Fibroblast of skin of left quadriceps (primary cell): Measurements from ENCODE around the gene KIAA1614.

Experiments
- DNase-seq, 2 experiments: peaks; one replicate each; pipeline ENCODE4 v3.0.0-alpha.2; 2013; ENCODE audit warnings: low read depth in 2 of 2

The KIAA1614 gene, protein sequence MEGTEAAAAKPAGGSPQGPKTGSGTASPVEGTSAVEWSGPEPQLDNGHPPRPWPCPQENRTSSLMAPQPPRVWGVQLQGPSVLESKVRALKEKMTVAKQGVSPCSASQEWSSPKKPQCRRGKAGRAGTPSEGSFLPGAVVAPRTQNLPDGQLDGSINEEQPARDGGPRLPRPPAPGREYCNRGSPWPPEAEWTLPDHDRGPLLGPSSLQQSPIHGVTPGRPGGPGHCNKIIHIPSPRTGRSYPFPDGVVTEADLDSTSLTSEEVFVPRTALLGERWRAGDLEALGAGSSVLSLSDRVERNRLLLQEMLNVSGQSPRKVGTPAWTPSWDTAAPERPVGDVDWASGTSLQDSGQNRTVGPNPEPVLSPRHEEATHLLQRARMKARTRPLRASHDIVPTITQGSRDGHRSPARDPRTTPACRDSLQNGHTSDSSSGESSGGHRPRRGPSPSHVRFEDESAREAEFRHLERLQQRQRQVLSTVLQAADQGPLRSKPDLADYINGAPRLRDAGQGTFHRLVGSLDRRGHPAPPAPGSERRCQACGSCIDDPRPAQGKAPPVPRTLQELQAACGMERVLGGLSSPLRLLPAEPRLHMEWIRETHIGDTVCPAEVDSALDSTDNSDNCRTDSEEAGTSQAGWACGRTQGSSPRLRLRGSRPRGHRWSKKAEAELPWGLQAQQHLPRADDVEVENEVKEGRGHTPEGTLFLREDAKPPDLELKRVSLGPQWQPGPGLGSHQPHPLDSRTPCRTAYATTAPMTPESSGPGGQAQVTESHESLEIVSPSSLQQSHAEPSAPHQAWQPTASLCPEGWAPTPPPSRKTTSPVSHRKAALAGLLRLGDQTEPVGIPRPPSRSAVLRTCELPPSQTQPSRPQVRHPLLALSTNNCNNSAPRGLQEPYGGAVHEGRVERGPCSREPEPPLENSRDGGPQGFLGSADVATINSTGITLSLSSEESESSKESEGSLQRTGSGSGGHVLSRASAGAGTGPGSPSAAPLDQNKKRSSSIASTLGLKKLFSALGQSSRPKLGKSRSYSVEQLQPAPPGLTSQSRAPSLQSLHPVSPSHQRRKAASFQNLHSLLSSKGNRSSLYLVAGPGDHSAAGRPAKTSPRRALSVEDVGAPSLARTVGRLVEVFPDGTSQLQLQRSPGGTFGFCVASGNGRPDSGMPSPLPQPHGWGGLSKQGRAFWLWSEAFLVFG

DNA sequence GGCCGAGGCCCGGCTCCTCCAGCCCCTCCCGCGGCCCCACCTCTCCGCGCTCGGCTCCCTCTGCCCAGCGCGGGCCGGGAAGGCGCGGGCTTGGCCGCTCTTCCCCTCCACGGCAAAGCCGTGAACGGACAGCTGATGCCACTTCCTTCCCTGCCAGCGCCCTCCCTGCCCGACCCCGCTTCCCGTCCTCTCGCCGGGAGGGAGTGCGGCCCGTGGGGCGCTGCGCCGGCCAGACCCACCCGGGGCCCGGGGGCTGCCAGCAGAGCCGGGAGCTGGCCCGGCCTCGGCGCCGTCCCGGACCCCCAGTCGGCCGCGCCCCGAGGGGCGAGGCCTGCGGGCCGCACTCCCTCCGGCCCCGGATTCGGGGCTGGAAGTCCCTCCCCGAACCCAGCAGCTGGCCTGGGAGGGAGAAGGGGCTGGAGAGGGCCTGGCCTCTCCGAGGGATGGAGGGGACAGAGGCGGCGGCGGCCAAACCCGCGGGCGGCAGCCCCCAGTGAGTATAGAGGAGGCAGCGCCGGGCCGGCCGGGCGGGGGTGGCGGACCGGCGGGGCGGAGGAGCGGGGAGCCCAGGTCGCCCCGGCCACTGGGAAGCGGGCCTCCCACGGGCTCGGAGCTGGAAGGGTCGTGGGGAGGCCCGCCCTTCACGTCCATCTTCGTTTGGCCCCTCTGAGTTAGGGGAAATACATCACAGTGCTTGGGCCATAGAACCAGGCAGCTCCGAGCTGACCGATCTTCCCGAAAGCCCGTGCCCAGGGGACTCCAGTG lies at the start of gene KIAA1614:
Gene KIAA1614 (plus strand): TSS at position 97 of the 765 bp plus-strand sequence. CDS start 347 bp downstream, at position 444.
- peak in 1 of 2 experiments; percentile 11 for DNase-seq

DNA sequence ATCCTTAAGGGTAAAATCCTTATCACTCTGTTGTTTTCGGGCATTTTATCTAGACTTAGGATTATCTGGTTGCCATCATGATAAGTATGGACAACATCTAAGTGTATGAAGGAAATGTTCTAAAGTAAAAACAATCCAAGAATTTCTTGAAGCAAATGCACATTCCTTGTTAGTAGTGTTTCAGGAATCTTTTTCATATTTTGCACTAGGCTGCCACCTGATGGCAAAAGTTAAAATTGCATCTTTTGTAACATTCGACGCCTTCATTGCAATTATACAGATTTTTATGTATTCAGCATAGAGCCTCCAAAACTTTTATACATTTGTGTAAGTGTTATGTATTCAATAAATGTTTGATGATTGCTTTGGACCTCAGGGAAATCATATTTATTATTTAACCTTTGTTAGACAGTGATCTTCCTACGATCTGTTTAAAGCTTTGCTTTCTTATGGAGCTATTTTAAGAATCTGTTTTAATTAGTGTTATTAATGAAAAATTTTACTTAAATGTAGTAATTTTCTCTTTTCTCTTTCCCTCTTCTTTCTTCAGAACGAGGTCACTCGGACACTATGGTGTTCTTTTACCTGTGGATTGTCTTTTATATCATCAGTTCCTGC lies 49.4 kb upstream of the KIAA1614 start:
- peak; percentile 39 to 42 for DNase-seq

DNA sequence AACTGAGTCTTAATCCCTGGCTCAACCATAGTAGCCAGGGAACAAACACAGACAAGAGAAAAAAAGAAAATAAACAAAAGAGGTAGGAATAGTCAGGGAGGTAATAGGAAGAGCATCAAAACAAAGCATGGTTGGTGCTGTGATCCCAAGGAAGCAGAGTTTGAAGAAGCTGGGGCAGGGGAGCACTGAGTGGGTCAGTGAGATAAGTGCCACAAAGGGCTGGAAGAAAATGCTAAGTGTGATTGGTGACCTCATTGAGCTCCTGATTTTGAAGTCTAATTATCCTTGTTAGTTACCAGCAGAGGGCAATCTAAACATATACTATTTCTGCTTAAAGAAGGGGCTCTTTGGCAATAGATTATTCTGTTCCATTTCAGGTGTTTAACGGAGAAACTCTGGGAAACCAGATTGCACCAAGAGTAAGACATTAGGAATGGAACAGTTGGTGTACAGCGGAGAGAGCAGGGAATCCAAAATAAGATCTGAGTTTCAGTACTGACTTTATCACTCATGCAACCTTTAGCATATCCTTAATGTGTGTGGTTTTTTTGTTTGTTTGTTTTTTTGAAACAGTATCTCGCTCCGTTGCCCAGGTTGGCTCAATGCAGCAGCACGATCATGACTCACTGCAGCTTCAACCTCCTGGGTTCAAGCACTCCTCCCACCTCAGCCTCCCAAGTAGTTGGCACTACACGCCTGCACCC lies 30.7 kb upstream of the KIAA1614 start:
- DNase-seq = peak; percentile 20 to 23

DNA sequence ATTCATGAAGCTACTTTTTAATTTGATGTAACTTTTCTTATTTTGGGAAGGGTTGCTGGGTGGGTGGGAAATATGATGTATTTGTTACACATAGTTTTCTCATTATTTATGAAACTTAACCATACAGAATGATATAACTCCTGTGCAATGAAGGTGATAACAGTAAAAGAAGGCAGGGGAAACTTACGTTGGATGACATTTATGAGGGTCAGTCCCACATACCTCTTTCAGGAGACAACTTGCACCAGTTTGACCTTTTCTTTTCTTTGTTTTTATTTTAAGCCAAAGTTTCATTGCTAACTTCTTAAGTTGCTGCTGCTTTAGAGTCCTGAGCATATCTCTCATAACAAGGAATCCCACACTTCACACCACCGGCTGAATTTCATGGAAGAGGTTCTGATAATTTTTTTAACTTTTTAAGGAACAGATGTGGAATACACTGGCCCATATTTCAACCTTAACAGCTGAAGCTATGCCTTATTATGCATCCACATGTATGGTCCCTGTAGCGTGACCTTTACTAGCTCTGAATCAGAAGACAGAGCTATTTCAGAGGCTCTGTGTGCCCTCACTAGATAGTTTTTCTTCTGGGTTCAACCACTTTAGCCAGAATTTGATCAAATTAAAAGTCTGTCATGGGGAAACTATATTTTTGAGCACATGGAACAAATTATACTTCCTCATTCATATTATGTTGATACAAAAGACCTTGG lies 28.0 kb upstream of the KIAA1614 start:
- DNase-seq = no peak

DNA sequence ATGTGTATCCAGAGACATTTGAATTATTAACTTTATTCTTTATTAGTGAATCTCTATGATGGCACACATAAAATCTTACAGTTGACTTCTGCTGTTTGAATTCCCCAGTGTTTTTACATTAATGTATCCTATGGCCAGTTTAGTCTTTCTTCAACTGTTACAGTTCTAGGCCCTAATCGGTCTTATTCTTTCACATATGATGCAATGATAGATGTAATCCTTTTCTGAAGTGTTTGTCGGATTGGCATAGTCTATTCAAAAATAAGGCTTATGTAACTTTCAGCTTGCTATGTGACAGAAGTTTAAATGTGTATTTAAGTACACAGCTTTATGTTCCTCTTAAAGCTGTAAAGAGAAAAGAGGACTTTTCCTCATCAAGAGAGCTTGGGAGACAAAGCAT lies 26.4 kb upstream of the KIAA1614 start:
- no peak for DNase-seq

DNA sequence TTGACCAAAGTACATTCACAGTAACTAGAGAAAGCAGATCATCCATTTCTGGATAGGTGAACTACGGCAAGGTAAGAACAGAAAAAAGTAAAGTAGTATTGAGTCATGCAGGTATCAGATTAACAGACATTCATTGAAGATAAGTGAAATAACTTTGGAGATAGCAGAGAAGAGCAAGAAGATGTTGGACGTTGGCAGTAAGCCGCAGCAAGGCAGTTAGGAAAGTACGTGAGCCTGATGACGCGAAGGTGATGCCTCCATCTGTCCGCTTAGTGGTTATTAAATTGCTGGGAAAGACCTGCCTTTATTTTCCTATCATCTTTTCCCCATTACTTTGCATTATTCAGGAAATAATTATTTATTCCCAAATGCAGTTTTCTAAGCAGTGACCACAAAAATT lies 24.9 kb upstream of the KIAA1614 start:
- no peak for DNase-seq

DNA sequence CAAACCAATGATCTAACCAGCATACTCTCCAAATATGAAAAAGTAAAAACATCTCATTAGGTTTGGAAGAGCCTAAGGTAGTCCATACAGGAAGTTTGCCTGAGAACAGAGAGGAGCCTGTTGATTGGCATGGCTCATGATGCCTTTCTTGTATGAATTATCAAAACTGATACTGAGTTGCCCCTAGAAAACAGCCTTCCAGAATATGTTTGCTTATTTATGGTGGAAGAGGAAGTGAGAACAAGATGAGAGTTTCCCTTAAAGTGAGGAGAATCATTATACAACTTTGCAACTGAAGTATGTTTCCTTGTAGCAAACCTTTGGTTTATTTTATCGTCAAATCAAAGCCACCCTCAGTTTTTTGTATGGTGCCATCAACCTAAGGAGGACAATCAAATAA lies 23.8 kb upstream of the KIAA1614 start:
- DNase-seq = no peak

DNA sequence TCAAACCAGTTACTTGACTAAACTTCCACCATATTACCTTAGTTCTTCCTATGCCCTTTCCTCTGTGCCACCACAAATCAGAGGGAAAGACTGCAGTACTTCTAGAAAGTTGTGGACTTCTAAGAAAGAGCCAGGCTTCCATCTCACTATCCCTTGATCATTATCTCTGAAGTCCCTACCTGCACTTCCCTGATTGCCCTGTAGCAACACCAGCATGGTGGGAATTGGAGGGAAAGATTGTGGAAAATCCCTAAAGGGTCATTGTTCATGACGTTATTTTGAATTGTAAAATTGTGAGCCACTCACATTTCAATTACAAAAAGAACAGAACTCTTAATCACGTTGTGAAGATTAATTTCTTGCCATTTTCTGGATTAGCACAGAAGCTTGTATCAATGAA lies 23.4 kb upstream of the KIAA1614 start:
- DNase-seq = no peak

DNA sequence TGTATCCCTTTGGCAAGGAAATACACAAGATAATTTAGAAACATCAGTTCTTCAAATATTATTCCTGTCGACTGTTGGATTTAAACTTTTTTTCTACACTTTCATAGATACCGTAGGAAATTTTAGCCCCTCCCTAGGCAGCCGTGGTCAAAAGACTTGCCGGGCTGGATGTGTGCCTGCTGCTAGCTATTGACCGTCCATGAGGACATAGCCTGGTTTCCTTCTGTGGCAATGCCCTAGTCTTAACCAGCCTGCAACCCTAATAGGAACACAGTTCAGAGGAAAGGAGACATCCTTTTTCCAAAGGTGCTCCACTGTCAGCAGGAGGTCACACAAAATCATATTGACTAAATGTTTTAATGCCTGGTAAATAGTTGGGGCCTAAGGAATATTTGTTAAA lies 20.4 kb upstream of the KIAA1614 start:
- DNase-seq = no peak

DNA sequence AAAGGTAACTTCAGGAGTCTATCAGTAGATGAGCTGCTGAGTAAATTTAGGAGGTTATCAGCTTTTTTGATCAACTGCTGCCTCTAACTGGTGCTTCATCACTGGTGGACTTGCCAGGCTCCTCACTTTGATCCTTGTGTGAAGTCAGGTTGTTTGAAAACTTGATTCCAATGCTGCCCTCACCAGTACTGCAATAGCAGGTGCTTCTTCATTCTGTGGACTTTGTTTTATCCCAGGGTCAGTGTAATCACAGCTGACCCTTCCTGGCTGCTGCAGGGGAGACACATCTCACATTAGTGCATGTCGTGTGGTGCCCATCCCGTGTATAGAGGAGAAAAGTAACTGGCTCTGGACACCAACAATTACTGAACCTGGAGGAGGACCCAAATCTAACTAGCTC lies 20.0 kb upstream of the KIAA1614 start:
- DNase-seq = no peak

DNA sequence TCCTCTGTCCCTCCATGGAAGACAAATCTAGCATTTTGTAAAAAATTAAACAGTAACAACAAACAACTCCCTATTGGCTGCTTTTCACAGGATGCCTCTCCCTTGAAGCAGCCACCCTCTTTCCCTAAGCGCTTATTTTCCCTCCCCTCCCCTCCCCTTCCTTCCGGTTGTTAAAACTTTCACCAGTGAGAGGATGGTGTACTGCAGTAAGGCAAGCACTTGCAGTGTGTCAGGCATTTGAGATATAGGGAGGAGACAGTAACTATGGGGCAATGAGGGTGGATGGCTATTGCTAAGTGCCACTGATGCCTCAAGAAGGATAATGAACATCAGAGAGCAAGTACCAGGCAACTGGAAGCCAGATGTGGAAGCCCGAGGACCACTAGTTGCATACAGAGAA lies 19.1 kb upstream of the KIAA1614 start:
- DNase-seq = no peak

DNA sequence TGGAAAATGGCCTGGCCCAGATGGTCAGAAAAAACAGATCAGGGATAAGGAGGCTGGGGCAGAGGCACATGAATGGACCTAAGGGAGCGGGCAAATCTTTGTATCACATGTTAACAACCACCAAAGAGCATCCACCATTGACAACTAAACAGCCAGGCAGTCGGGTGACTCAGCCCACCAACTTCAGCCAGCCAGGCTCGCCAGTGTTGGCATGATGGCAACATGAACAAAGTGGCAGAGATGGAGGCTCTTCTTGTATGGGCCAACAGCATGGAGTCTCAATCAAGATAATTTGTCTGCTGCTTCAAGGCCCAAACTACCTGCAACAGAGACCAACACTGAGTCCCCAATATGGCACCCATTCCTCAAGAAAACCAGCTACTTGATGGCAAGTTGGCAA lies 16.5 kb upstream of the KIAA1614 start:
- no peak for DNase-seq

DNA sequence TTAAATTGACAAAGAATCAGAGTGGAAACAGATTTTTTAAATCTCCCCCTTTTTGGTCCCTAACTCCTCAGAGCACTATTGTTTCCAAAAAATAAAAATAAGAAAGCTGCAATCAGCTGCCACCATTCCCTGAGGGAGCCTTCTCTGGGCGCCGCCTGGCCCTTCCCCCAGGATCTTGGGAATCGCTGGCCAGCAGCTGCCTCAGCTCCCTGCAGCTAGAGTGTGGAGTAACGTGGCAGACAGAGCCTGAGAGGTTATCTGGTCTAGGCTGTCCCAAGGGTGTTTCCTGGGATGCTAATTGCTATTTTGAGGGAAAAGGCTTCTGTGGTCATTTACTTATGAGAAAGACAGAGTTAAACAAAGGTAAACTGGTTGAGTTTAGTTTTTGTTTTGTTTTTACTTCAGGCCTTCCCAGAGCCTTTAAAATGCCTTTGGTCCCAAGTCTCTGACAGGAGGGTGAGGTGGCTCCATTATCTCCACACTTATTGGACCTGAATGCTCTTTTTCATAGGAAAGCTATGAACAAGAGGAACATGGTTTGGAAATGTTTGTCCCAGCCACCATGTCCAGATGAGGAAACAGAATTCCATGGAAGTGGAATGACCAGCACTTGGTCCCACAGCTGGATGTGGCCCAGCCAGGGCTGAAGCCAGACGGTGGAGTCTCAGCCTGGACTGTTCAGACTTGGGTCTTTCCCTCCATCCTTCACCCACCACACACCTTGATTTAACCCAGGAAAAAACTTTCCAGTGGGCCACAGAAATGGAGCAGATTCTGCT lies 14.1 kb upstream of the KIAA1614 start:
- DNase-seq = no peak

DNA sequence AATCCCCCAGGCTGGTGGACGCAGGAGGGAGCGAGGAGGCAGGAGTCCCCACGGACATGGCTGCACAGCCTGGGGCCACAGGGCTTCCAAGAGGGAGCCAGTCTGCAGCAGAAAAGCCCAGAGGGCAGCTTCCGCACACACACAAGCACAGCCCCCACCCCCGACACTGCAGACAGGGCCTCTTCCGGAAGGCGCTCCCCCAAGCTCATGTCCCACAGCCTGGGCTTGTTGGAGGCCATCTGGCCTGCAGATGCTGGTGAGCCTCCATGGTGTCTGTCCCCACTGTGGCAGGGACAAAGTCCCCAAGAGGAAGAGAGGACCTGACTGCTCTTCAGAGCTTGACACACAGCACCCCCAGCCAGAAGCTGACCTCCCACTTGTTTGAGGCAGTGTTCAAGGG lies 13.4 kb upstream of the KIAA1614 start:
- DNase-seq = no peak

DNA sequence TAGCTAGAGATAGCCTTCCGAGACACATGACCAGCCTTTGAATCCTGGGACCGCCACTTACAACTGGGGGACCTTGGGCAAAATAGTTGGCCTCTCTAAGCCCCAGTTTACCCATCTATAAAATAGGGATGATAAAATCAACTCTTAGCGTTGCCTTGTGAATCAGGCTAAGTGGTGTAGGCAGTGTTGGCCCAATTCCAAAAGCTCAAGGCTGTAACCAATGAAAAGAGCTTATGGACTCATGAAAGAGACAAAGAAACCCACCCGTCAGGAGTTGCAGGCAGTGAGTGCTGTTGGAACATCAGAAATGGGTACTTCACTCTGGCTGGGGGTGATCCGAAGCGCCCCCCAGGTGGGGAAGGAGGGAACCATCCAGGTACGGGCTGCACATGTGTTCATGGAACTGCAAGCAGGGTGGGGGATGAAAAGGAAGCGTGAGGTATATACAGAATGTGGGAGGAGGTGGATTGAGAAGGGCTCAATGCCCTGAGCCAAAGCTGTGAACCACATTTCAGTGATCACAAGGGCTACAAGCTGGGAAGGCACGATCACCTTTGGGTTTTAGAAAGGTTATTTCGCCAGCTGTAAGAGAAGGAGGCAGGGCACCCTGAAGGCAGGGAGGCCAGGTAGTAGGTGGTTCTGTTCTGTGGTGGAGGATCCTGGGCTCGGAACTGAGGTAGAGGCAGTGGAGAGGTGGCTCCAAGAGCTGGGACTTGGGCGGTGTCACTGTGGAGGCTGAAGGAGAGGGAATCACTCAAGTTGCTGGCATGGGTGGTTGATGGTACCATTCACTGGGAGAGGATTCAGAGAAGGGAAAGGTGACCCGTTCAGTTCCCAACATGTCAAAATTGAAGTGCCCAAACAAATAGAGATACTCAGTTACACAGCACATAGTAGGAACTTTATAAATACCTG lies 11.4 kb upstream of the KIAA1614 start:
- DNase-seq = no peak

DNA sequence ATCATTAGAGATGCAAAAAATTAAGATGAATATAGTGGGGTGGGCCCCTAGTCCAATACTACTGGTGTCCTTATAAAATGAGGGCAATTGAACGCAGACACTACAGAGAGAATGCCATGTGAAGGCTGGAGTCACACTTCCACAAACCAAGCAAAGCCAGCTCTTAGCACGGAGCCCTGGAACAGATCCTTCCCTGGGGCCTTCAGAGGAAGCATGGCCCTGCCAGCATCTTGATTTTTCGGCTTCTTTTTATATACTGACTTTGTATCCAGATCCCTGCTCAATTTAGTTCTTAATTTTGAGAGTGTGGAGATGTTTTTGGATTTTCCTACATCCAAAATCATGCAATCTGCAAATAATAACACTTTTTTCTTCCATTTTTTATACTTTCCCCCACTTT lies 10.2 kb upstream of the KIAA1614 start:
- no peak for DNase-seq

DNA sequence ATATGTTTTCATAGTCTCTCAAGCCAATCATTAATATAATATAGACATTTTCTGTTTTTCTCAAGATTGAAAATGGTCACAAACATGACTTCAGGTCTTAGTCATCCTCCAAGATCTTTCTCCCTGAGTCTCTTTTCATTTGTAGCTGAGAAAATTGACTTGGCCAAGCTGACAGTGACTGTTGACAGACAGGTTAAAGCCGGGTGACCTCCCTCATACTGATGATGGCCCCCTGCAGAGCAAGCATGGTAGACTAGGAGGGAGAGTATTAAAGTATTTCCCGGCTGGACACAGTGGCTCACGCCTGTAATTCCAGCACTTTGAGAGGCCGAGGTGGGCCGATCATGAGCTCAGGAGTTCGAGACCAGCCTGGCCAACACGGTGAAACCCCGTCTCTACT lies 6.8 kb upstream of the KIAA1614 start:
- DNase-seq = no peak

DNA sequence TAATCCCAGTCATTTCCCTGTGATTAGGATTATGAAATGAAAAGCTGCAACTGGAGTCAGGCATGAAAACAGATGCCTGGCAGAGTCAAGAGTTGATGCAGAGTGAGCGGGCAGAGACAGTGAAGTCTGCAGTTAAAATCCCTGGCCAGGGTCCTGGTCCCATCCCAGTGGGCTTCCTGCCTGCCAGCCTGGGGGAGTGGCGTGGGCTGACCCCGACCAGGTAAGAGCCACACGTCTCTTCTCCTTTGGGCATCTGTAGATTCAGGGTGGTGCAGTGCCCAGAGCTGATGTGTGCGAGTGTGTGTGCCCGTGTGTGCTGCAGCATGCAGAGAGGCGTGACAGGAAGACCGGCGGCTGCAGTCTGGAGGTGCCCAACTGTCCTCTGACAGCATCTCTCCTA lies 6.2 kb upstream of the KIAA1614 start:
- no peak for DNase-seq
